GM21423 (cell line): Measurements from ENCODE around the gene SRMS.
"Not testable (repeated sequence)": the region's sequence is repeated elsewhere in the genome, so short reads cannot be mapped to it uniquely, and the experiment has no call there.

Source experiments
- ATAC-seq: cut with Tn5 transposase; IDR thresholded peaks from one replicate; pipeline ENCODE4 v1.9.1; 2021; ENCODE audit warnings: mild to moderate bottlenecking, moderate library complexity; ENCODE audit not compliant: unreplicated experiment

SRMS gene

GRCh38 chr20:63525185-63525584 lies 22.4 kb downstream of the SRMS start:
- no peak for ATAC-seq

GRCh38 chr20:63522981-63523611 lies 24.5 kb downstream of the SRMS start:
- no peak for ATAC-seq

- ATAC-seq, result no peak
Measured at GRCh38 chr20:63522091-63522868, 25.3 kb downstream of the SRMS start.

GRCh38 chr20:63521602-63522001 lies 25.9 kb downstream of the SRMS start:
- no peak for ATAC-seq

GRCh38 chr20:63520934-63521601 lies 26.5 kb downstream of the SRMS start:
- peak; percentile 39 for ATAC-seq

- peak; percentile 74 for ATAC-seq
Measured at GRCh38 chr20:63520504-63520933, 27.0 kb downstream of the SRMS start, which contains the start of gene PPDPF. TSS of gene PPDPF (plus strand) at chr20:63520765. CDS start at chr20:63521309, 544 bp downstream.

- ATAC-seq, result peak; percentile 48
Measured at GRCh38 chr20:63519668-63520503, 27.7 kb downstream of the SRMS start.

- ATAC-seq, result no peak
Measured at GRCh38 chr20:63518946-63519667, 28.4 kb downstream of the SRMS start.

- ATAC-seq, result no peak
Measured at GRCh38 chr20:63518351-63518861, 29.1 kb downstream of the SRMS start.

GRCh38 chr20:63517376-63518309 lies 29.9 kb downstream of the SRMS start:
- no peak for ATAC-seq

- not testable (repeated sequence) for ATAC-seq
Measured at GRCh38 chr20:63514520-63514919, 33.0 kb downstream of the SRMS start.

- ATAC-seq, result no peak
Measured at GRCh38 chr20:63513207-63513606, 34.3 kb downstream of the SRMS start.

- no peak for ATAC-seq
Measured at GRCh38 chr20:63509088-63509564, 38.4 kb downstream of the SRMS start.

GRCh38 chr20:63508072-63508768 lies 39.3 kb downstream of the SRMS start:
- ATAC-seq, result no peak

- ATAC-seq, result no peak
Measured at GRCh38 chr20:63507083-63507743, 40.3 kb downstream of the SRMS start.

GRCh38 chr20:63505723-63506122 lies 41.8 kb downstream of the SRMS start:
- ATAC-seq, result no peak

- no peak for ATAC-seq
Measured at GRCh38 chr20:63505281-63505680, 42.3 kb downstream of the SRMS start.

GRCh38 chr20:63504642-63505041 lies 42.9 kb downstream of the SRMS start:
- ATAC-seq, result no peak
